NT2/D1 (cell line): ENCODE data around the gene IMP4.

Source experiments
- SUZ12 ChIP-seq: IDR thresholded peaks from 2 replicates; pipeline ENCODE4 v1.6.1; 2011; ENCODE audit not compliant: insufficient read length, insufficient read depth; ENCODE audit errors: extremely low read depth
- YY1 ChIP-seq: IDR thresholded peaks from 2 replicates; pipeline ENCODE4 v1.6.1; 2011; ENCODE audit not compliant: insufficient read length, insufficient read depth
- ZNF274 ChIP-seq: IDR thresholded peaks from 2 replicates; pipeline ENCODE4 v1.6.1; 2011; ENCODE audit warnings: mild to moderate bottlenecking, low read depth, low read length

DNA sequence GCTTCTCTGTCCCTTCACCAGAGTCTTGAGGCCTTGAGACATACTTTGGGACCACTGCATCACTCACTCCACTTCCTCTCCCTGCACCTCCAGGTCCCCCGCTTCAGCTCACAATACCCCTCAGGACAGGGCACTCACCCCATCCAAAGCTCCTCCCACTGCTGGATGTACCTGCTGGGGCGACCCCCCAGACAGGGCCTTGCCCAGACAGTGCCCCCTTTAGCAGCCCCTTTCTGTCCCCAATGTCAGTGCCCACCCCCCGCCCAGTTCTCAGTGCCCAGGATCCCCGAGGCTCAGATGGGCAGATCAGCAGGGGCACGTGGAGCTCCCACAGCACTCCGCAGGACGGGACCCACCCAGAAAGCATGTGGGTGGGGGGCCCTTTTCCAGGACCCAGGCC is 23.8 kb upstream of the IMP4 start:
- TF ChIP-seq ZNF274 (no peak), YY1 (no peak), SUZ12 (no peak)
